GM13977 (cell line): ENCODE measurements around the gene RBM14.
A peak's percentile ranks its signal among the peaks of the same experiment; 100 is the strongest.

Experiments used
- DNase-seq: peaks from one replicate; pipeline ENCODE4 v3.0.0; 2012; ENCODE audit warnings: low spot score
- in situ Hi-C: fragments of 300-500 bp; cut with MboI; formaldehyde crosslinking; loops from one replicate; pipeline ENCODE4 v1.12.0; 2022; ENCODE audit warnings: low sequenced_read_pairs, low pct_unique_long_range_greater_than_20kb, mixed read lengths, inconsistent platforms; ENCODE audit not compliant: unreplicated experiment
- TF ChIP-seq, protein P1 (sequence below): IDR thresholded peaks from 2 replicates; pipeline ENCODE4 v1.5.1; 2012; ENCODE audit warnings: mild to moderate bottlenecking, control low read depth; ENCODE audit not compliant: insufficient read depth; ENCODE audit errors: extremely low read depth, missing control alignments

Gene RBM14, protein sequence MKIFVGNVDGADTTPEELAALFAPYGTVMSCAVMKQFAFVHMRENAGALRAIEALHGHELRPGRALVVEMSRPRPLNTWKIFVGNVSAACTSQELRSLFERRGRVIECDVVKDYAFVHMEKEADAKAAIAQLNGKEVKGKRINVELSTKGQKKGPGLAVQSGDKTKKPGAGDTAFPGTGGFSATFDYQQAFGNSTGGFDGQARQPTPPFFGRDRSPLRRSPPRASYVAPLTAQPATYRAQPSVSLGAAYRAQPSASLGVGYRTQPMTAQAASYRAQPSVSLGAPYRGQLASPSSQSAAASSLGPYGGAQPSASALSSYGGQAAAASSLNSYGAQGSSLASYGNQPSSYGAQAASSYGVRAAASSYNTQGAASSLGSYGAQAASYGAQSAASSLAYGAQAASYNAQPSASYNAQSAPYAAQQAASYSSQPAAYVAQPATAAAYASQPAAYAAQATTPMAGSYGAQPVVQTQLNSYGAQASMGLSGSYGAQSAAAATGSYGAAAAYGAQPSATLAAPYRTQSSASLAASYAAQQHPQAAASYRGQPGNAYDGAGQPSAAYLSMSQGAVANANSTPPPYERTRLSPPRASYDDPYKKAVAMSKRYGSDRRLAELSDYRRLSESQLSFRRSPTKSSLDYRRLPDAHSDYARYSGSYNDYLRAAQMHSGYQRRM

DNA sequence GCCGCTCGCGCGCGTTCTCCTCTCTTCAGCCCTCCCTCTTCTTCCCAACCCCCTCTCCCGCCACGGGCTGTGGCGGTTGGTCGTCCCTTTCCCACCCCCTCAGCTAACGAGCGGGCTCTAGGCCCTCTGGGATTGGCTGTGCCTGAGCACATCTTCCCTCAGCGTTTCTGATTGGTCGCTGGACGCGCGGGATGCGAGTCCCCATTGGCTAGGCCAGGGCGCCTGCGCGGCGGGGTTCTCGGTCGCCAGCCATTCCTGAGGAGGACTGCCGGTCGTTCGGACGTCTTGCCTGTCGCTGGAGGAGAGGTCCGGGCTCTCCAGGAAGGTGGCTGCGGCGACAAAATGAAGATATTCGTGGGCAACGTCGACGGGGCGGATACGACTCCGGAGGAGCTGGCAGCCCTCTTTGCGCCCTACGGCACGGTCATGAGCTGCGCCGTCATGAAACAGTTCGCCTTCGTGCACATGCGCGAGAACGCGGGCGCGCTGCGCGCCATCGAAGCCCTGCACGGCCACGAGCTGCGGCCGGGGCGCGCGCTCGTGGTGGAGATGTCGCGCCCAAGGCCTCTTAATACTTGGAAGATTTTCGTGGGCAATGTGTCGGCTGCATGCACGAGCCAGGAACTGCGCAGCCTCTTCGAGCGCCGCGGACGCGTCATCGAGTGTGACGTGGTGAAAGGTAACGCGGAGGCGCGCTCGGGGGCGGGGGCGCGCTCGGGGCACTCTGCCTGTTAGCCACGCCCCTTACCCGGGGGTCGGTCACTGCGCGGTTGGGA, at the start of gene RBM14:
RBM14 (plus strand) TSS at position 252 of the 776 bp plus-strand sequence; CDS start at position 343, 91 bp downstream.
- TF ChIP-seq, protein P1, sequence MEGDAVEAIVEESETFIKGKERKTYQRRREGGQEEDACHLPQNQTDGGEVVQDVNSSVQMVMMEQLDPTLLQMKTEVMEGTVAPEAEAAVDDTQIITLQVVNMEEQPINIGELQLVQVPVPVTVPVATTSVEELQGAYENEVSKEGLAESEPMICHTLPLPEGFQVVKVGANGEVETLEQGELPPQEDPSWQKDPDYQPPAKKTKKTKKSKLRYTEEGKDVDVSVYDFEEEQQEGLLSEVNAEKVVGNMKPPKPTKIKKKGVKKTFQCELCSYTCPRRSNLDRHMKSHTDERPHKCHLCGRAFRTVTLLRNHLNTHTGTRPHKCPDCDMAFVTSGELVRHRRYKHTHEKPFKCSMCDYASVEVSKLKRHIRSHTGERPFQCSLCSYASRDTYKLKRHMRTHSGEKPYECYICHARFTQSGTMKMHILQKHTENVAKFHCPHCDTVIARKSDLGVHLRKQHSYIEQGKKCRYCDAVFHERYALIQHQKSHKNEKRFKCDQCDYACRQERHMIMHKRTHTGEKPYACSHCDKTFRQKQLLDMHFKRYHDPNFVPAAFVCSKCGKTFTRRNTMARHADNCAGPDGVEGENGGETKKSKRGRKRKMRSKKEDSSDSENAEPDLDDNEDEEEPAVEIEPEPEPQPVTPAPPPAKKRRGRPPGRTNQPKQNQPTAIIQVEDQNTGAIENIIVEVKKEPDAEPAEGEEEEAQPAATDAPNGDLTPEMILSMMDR = no peak
- in situ Hi-C loops = no loop called here
- DNase-seq = peak; percentile 99

DNA sequence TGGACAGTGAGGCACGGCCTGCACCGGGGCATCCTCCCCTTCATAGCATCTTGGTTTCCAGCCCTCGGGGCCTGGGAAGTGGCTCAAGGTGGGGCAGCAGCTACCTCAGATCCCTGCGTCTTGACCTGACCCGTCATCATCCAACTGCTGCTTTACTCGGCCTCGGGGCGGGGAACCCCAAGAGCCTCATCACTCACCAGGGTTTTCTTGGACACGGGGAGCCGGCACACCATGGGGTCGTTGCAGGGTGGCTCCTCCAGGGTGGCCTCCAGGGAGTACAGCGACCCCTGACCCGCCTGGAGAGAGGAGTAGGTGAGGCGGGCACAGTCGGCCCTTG, 48.7 kb upstream of the RBM14 start:
- in situ Hi-C loops = loop anchor here (25.0 kb wide), 1 partner anchor 270 kb away; the partner anchor contains the start of gene RCE1
- no peak for DNase-seq

DNA sequence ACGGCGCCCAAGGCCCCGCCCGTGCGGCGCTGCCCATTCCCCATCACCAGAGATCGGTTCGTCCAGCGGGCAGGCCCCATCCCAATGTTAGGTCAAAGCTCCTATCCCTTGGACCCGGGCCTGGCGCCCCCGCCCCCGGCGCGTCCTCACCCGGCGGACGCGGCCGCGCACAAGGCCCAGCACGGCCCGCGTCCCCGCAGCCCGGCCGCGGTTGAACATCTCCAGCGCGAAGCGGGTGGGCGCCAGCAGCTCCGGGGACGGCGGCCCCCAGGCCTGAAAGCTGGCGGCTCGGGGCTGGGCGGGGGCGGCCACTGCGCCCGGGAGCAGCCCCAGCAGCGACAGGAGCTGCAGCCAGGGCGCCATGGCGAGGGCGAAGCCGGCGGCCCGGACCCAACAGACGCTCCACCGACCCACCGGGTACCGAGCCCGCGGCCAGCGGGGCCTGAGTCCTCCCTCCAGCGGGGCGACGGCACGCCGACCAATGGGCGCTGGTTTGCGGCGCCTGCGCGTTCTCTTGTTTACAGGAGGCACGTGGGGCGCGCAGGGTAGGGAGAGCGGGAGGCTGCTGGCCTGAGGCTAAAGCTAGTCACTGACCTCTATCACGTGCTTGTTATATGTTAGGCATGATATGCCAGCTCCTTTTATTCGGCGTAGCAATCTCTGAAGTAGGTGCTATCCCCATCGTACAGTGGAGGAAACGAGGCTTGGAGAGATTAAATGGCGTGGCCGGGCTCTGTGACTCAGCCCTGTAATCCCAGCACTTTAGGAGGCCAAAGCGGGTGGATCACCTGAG, 48.1 kb upstream of the RBM14 start, which contains the start of gene CTSF:
CTSF (minus strand) TSS at position 483 of the 793 bp plus-strand sequence; CDS start at position 363, 120 bp downstream.
- TF ChIP-seq, protein P1 = no peak
- in situ Hi-C loops = loop anchor here (25.0 kb wide), 1 partner anchor 269 kb away; the partner anchor contains the start of gene RCE1
- DNase-seq = peak; percentile 91

More for the DNA sequence above, 48.7 kb upstream of the RBM14 start:
- TF ChIP-seq, protein P1 = no peak

DNA sequence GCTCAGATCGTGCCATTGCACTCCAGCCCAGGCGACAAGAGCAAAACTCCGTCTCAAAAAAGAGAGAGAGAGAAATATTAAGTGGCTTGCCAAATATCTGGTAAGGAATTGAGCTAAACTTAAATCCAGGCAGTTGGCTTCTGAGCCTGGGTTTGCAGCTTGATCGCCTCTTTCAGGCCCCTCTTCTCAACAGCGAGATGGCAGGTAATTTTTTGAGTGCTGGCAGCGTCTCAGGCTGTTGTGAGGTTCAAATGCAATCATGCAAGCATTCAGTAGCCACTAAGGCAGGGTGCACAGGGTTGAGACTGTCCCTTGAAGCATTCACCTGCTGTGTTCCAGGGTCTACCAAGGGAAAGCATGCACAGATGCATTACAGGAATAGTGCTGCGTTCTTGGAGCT, 47.4 kb upstream of the RBM14 start:
- DNase-seq = no peak
- in situ Hi-C loops = loop anchor here (25.0 kb wide), 1 partner anchor 268 kb away; the partner anchor contains the start of gene RCE1
- TF ChIP-seq, protein P1 = no peak

DNA sequence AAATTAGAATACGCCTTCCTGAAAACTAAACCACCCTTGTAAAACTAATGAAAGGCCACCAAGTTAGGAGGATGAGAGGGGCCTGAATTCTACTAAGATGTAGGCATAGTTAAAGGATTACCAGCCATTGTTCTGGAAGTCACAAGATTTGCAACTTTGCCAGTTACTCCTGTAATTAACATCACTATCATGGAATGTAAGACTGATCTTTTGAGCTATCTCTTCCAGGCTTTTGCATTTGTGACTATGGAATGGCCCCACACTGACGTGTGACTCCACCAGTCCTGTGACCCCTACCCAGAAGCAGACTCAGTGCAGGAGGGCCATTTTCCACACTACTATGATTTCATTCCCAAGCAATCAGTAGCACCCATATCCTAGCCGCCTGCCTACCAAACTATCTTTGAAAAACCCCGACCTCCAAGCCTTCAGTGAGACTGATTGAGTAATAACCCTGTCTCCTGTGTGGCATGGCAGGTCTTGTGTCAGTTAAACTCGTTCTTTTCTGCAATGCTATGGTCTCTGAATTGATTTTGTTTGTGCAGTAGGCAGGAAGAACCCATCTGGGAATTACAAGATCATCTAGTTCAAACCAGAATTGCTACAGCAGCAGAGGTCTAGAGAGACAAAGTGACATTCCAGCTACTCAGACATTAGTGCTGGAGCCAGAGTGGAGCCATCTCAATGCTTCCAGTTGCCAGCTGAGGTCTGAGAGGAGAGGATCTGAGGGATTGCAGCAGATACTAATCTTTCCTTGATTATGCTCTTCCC, 46.2 kb upstream of the RBM14 start:
- in situ Hi-C loops = loop anchor here (25.0 kb wide), 1 partner anchor 267 kb away; the partner anchor contains the start of gene RCE1
- TF ChIP-seq, protein P1 = no peak
- no peak for DNase-seq
